CD4-positive, CD25-positive, alpha-beta regulatory T cell (primary cell): ENCODE results near the gene UGGT2. TPM values are rescaled to one million over a fixed set of nuclear protein-coding genes. Genes with fewer than 3 reads are reported as not detected.

Experiments
- ATAC-seq, 2 donors: fragments of 150-1000 bp; cut with Tn5 transposase; one replicate each; pipeline ENCODE4 v1.10.0; 2021; ENCODE audit warnings: low read depth in 2 of 2, moderate number of reproducible peaks in 2 of 2, moderate library complexity in 1 of 2
- DNase-seq, 3 donors: peaks; one replicate each; pipeline versions ENCODE4 v3.0.0 to v3.0.0-alpha.2; 2012 to 2022; ENCODE audit warnings: mixed read lengths in 1 of 3
- H3K27ac ChIP-seq: one replicate; pipeline ENCODE4 v1.7.0; 2013; ENCODE audit warnings: mild to moderate bottlenecking, low read length; ENCODE audit not compliant: insufficient read depth, poor library complexity, severe bottlenecking
- H3K27me3 ChIP-seq: one replicate; pipeline ENCODE4 v1.7.0; 2013; ENCODE audit warnings: low read length; ENCODE audit not compliant: control insufficient read depth, insufficient read depth
- H3K36me3 ChIP-seq: one replicate; pipeline ENCODE4 v1.7.0; 2013; ENCODE audit warnings: mild to moderate bottlenecking, low read length, moderate library complexity; ENCODE audit not compliant: control insufficient read depth, insufficient read depth
- H3K4me1 ChIP-seq: 2 replicates; pipeline ENCODE4 v1.7.0; 2013; ENCODE audit warnings: mild to moderate bottlenecking, low read length; ENCODE audit not compliant: insufficient read depth, control insufficient read depth, poor library complexity, severe bottlenecking
- H3K4me3 ChIP-seq: one replicate; pipeline ENCODE4 v1.7.0; 2013; ENCODE audit warnings: low read depth, mild to moderate bottlenecking, low read length, moderate library complexity
- H3K9me3 ChIP-seq, 2 experiments: 1 replicate in 1 of 2; 2 replicates in 1 of 2; pipeline ENCODE4 v1.7.0; 2013; ENCODE audit warnings: low read length in 2 of 2, mild to moderate bottlenecking in 1 of 2, moderate library complexity in 1 of 2; ENCODE audit not compliant: control insufficient read depth in 2 of 2
- H3K27ac Mint-ChIP-seq, 3 donors: one replicate each; pipeline ENCODE4 v1.8.0; 2020 to 2022; ENCODE audit warnings: mild to moderate bottlenecking in 3 of 3, mixed read lengths in 3 of 3, moderate library complexity in 2 of 3
- H3K27me3 Mint-ChIP-seq: one replicate; pipeline ENCODE4 v1.8.0; 2022; ENCODE audit warnings: mild to moderate bottlenecking, mixed read lengths
- H3K36me3 Mint-ChIP-seq: one replicate; pipeline ENCODE4 v1.8.0; 2020; ENCODE audit warnings: mixed read lengths
- H3K4me1 Mint-ChIP-seq, 4 donors: one replicate each; pipeline ENCODE4 v1.8.0; 2020 to 2022; ENCODE audit warnings: mixed read lengths in 4 of 4, mild to moderate bottlenecking in 1 of 4
- H3K4me3 Mint-ChIP-seq, 4 donors: one replicate each; pipeline ENCODE4 v1.8.0; 2020 to 2022; ENCODE audit warnings: mild to moderate bottlenecking in 4 of 4, mixed read lengths in 4 of 4, moderate library complexity in 3 of 4
- H3K9me3 Mint-ChIP-seq, 7 donors: one replicate each; pipeline ENCODE4 v1.8.0; 2020 to 2022; ENCODE audit warnings: mixed read lengths in 7 of 7, mild to moderate bottlenecking in 3 of 7, moderate library complexity in 2 of 7
- polyA plus RNA-seq, 4 donors: library from polyadenylated mRNA; unstranded; fragments of 300-500 nt; fragmentation: Illumina TruSeq; gene quantifications; one replicate each; pipeline ENCODE4 v1.2.3, GENCODE V29; 2021
- total RNA-seq: library from RNA; stranded (reverse); gene quantifications from one replicate; pipeline ENCODE4 v1.2.3, GENCODE V29; 2022

Gene UGGT2
- total and polyA plus RNA-seq, 5 donors from 2014 or later = 0.08 to 0.47 TPM; not detected in 3

DNA sequence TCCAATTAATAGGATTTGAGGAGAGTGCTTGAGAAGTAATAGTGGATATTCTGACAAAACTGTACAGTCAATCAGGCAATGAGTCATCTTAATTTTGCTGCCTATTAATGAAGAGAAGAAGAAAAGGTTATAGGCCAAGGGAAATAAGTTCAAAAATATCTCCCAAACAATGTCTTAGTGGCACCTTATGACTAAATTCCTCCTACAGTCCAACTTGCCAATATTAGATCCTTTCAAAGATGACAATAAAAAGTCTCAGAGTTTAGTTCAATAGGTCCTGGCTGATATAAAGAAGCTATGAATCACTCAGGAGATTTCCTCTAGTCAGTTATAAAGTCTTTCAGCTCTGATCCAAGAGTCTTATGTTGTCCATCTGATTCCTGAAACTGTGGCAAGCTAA, 27.9 kb downstream of the UGGT2 start:
- H3K9me3 Mint-ChIP-seq = peaks cover 0 to 2% (median 0%) of the 10 kb centered on the region in 7 donors
- no peaks in the 10 kb centered on the region for H3K9me3 ChIP-seq
- DNase-seq (no peak), ATAC-seq (no peak)
- H3K36me3 Mint-ChIP-seq = no peaks in the 10 kb centered on the region
- no peak overlapping the region for H3K4me3 ChIP-seq
- no peak overlapping the region for H3K4me3 Mint-ChIP-seq
- H3K27me3 ChIP-seq = no peaks in the 10 kb centered on the region
- no peaks in the 10 kb centered on the region for H3K4me1 Mint-ChIP-seq
- no peaks in the 10 kb centered on the region for H3K4me1 ChIP-seq
- H3K27me3 Mint-ChIP-seq = no peaks in the 10 kb centered on the region
- no peaks in the 10 kb centered on the region for H3K36me3 ChIP-seq
- no peak overlapping the region for H3K27ac Mint-ChIP-seq
- H3K27ac ChIP-seq = no peak overlapping the region

- Histone ChIP-seq H3K36me3 (no peaks in the 10 kb centered on the region), H3K27ac (no peak overlapping the region), H3K9me3 (peaks cover 0 to under 1% of the 10 kb centered on the region in 2 experiments), H3K4me1 (no peaks in the 10 kb centered on the region), H3K4me3 (no peak overlapping the region), H3K27me3 (no peaks in the 10 kb centered on the region)
- no peaks in the 10 kb centered on the region for H3K36me3 Mint-ChIP-seq
- H3K27ac Mint-ChIP-seq = no peak overlapping the region
- ATAC-seq = no peak
- no peaks in the 10 kb centered on the region for H3K4me1 Mint-ChIP-seq
- DNase-seq = no peak
- no peaks in the 10 kb centered on the region for H3K27me3 Mint-ChIP-seq
- peaks cover 0 to 3% (median 1%) of the 10 kb centered on the region in 7 donors for H3K9me3 Mint-ChIP-seq
- no peak overlapping the region for H3K4me3 Mint-ChIP-seq
Observed at GRCh38 chr13:96020931-96021330, 32.3 kb downstream of the UGGT2 start.

DNA sequence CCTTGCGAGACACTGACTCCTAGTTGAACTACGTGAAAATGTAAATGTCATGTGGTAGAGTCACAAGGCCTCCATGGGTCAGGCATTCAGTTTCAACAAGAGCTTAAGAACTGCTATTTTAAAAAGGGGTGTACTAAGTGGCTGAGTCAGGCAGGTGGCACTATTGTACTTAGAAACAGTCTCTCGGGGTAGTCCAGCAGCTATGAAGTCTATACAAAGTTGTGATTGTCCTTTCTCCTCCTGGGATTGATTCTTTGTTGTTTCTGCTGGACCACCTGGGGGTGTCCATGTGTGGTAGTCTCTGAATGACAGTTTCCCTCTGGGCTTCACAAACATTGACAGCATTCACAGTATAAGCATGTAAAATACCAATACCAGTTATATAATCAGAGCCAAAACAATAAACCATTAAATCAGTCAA, 33.0 kb downstream of the UGGT2 start:
- Mint-ChIP-seq H3K36me3 (no peaks in the 10 kb centered on the region), H3K9me3 (peaks cover 0 to 5% (median 3%) of the 10 kb centered on the region in 7 donors), H3K4me3 (no peak overlapping the region), H3K27me3 (no peaks in the 10 kb centered on the region), H3K27ac (no peak overlapping the region), H3K4me1 (no peaks in the 10 kb centered on the region)
- Histone ChIP-seq H3K4me1 (no peaks in the 10 kb centered on the region), H3K27ac (no peak overlapping the region), H3K9me3 (peaks cover 0 to 1% of the 10 kb centered on the region in 2 experiments), H3K4me3 (no peak overlapping the region), H3K36me3 (no peaks in the 10 kb centered on the region), H3K27me3 (no peaks in the 10 kb centered on the region)
- no peak for ATAC-seq
- peak in 1 of 3 donors; percentile 22 for DNase-seq

- no peaks in the 10 kb centered on the region for H3K4me1 Mint-ChIP-seq
- Histone ChIP-seq H3K9me3 (peaks cover 0 to 1% of the 10 kb centered on the region in 2 experiments), H3K4me3 (no peak overlapping the region), H3K4me1 (no peaks in the 10 kb centered on the region), H3K27me3 (no peaks in the 10 kb centered on the region), H3K27ac (no peak overlapping the region), H3K36me3 (no peaks in the 10 kb centered on the region)
- no peak for DNase-seq
- no peak overlapping the region for H3K27ac Mint-ChIP-seq
- peaks cover 0 to 5% (median 4%) of the 10 kb centered on the region in 7 donors for H3K9me3 Mint-ChIP-seq
- no peak for ATAC-seq
- H3K27me3 Mint-ChIP-seq = no peaks in the 10 kb centered on the region
- no peak overlapping the region for H3K4me3 Mint-ChIP-seq
- H3K36me3 Mint-ChIP-seq = no peaks in the 10 kb centered on the region
Observed at GRCh38 chr13:96018135-96018534, 35.1 kb downstream of the UGGT2 start.

DNA sequence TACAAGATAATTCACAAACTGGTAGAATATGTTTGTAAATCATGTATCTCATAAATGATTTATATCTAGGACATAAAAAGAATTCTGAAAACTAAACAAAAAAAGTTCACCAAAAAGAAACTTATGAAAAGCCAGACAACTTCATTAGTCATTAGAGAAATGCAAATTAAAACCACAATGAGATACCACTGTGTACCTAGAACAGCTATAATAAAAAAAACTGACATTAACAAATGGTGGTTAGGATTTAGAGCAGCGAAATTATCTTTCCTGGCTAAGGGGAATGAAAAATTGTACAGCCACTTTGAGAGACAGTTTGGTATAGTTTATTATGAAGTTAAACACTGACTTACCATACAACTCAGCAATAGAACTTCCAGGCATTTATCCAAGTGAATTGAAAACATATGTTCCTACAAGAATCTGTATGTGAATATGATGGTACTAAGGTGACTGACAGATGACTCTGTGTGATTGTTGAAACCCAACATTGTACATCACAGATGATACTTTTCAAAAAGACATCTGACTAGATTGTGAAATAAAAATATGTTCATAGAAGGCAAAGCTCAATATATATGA, 41.8 kb downstream of the UGGT2 start:
- Histone ChIP-seq H3K36me3 (no peaks in the 10 kb centered on the region), H3K4me3 (no peak overlapping the region), H3K4me1 (no peaks in the 10 kb centered on the region), H3K9me3 (peaks cover 0 to 1% of the 10 kb centered on the region in 2 experiments), H3K27ac (no peak overlapping the region), H3K27me3 (no peaks in the 10 kb centered on the region)
- H3K27me3 Mint-ChIP-seq = no peaks in the 10 kb centered on the region
- H3K4me3 Mint-ChIP-seq = no peak overlapping the region
- peaks cover 0 to 15% (median 5%) of the 10 kb centered on the region in 7 donors for H3K9me3 Mint-ChIP-seq
- DNase-seq = no peak
- no peaks in the 10 kb centered on the region for H3K4me1 Mint-ChIP-seq
- H3K36me3 Mint-ChIP-seq = no peaks in the 10 kb centered on the region
- no peak overlapping the region for H3K27ac Mint-ChIP-seq
- ATAC-seq = no peak

GRCh38 chr13:96003304-96003703, 49.9 kb downstream of the UGGT2 start:
- Histone ChIP-seq H3K36me3 (no peaks in the 10 kb centered on the region), H3K27ac (no peak overlapping the region), H3K27me3 (no peaks in the 10 kb centered on the region), H3K4me1 (no peaks in the 10 kb centered on the region), H3K9me3 (no peaks in the 10 kb centered on the region), H3K4me3 (no peak overlapping the region)
- Mint-ChIP-seq H3K4me1 (no peaks in the 10 kb centered on the region), H3K27me3 (no peaks in the 10 kb centered on the region), H3K4me3 (no peak overlapping the region), H3K36me3 (no peaks in the 10 kb centered on the region), H3K27ac (no peak overlapping the region), H3K9me3 (peaks cover 0 to 10% (median 3%) of the 10 kb centered on the region in 7 donors)
- ATAC-seq (no peak), DNase-seq (no peak)

- no peaks in the 10 kb centered on the region for H3K27me3 ChIP-seq
- H3K4me3 ChIP-seq = no peak overlapping the region
- H3K27me3 Mint-ChIP-seq = no peaks in the 10 kb centered on the region
- H3K9me3 Mint-ChIP-seq = peaks cover 0 to 10% (median 3%) of the 10 kb centered on the region in 7 donors
- H3K4me1 ChIP-seq = no peaks in the 10 kb centered on the region
- DNase-seq = no peak
- H3K27ac Mint-ChIP-seq = no peak overlapping the region
- no peak for ATAC-seq
- no peaks in the 10 kb centered on the region for H3K4me1 Mint-ChIP-seq
- no peaks in the 10 kb centered on the region for H3K36me3 ChIP-seq
- no peak overlapping the region for H3K27ac ChIP-seq
- H3K4me3 Mint-ChIP-seq = no peak overlapping the region
- H3K9me3 ChIP-seq = no peaks in the 10 kb centered on the region
- H3K36me3 Mint-ChIP-seq = no peaks in the 10 kb centered on the region
Observed at GRCh38 chr13:96002322-96003131, 50.7 kb downstream of the UGGT2 start.

- Histone ChIP-seq H3K27me3 (no peaks in the 10 kb centered on the region), H3K27ac (no peak overlapping the region), H3K4me3 (no peak overlapping the region), H3K36me3 (no peaks in the 10 kb centered on the region), H3K9me3 (no peaks in the 10 kb centered on the region), H3K4me1 (no peaks in the 10 kb centered on the region)
- H3K4me3 Mint-ChIP-seq = no peak overlapping the region
- peaks cover 0 to 3% (median 0%) of the 10 kb centered on the region in 7 donors for H3K9me3 Mint-ChIP-seq
- H3K27ac Mint-ChIP-seq = no peak overlapping the region
- ATAC-seq (no peak), DNase-seq (no peak)
- no peaks in the 10 kb centered on the region for H3K27me3 Mint-ChIP-seq
- H3K4me1 Mint-ChIP-seq = no peaks in the 10 kb centered on the region
- H3K36me3 Mint-ChIP-seq = no peaks in the 10 kb centered on the region
Observed at GRCh38 chr13:96000069-96000468, 53.1 kb downstream of the UGGT2 start.
